ENCODE data around the gene ZMAT5. TPM values are rescaled to one million over a fixed set of nuclear protein-coding genes. Genes with fewer than 3 reads are reported as not detected.
A peak's percentile ranks its signal among the peaks of the same experiment; 100 is the strongest.

ZMAT5 gene
- total and polyA plus RNA-seq, 2 of the 13 experiments (the other 11 are each of a cell fraction or from before 2014, with no cell fraction given), result 20.7 to 27.8 TPM

DNA sequence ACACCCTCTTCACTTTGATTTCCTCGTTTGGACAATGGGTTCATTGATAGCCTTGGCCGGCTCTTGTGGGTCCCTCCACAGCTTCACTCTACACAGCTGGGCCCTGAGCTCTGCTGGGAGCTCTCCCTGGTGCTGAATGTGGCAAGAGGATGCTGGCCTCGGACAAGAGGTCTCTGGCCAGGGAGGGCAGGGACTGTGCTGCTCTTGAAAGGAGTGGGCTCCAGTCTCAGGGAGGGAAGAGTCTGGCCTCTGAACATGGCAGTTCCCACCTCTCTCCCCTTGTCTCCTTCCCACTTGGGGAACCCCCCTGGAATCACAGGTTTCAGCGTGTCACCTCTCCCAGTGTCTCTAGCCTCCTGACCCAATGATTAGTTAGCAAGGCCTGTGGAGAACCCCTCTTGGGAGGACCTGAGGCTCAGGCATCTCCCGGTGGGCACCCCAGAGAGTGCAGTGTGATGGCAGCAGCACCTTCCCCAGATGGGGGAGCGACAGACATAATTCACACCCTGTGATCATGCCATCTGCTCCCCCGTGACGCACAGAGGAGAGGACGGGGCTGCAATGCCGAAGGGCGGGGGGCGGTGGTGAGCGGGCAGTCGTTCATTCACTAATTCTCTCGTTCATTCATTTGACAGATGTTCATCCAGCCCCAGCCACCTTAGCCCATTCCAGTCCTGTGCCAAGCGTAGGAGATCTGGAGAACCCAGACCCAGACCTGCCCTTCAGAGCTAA, 49.8 kb downstream of the ZMAT5 start (continued):
- TF ChIP-seq ZNF432 (CRISPR knock-in tag; IDR thresholded peaks at IDR 0.05; ENCODE audit: borderline replicate concordance) (no peak), ISL2 (CRISPR knock-in tag; IDR thresholded peaks at IDR 0.05) (no peak), NBN (conservative IDR thresholded peaks at IDR 0.05) (no peak), SIX1 (CRISPR knock-in tag; IDR thresholded peaks at IDR 0.05; ENCODE audit: borderline replicate concordance) (peak; percentile 56; the same call in 1 of the 2 replicates), ZNF616 (CRISPR knock-in tag; IDR thresholded peaks at IDR 0.05; ENCODE audit: low read depth) (peak; percentile 77), CREM (IDR thresholded peaks at IDR 0.05) (no peak), CREM (CRISPR knock-in tag; IDR thresholded peaks at IDR 0.05) (no peak), MTF1 (CRISPR knock-in tag; IDR thresholded peaks at IDR 0.05) (peak; percentile 83; the same call in 1 of the 2 replicates), NFIC (IDR thresholded peaks at IDR 0.05; ENCODE audit: low read length) (no peak), MTA1 (CRISPR knock-in tag; IDR thresholded peaks at IDR 0.05; ENCODE audit: borderline replicate concordance) (no peak), SNAI1 (CRISPR knock-in tag; IDR thresholded peaks at IDR 0.05; ENCODE audit: borderline replicate concordance) (peak; percentile 60; the same call in 1 of the 2 replicates), SOX6 (IDR thresholded peaks at IDR 0.05) (no peak), SOX6 (CRISPR knock-in tag; IDR thresholded peaks at IDR 0.05) (no peak), ERF (CRISPR knock-in tag; IDR thresholded peaks at IDR 0.05) (peak; percentile 96), ZNF782 (CRISPR knock-in tag; IDR thresholded peaks at IDR 0.05; ENCODE audit: borderline replicate concordance) (no peak), ZNF788 (CRISPR knock-in tag; IDR thresholded peaks at IDR 0.05; ENCODE audit: borderline replicate concordance) (no peak), NFATC3 (CRISPR knock-in tag; IDR thresholded peaks at IDR 0.05) (no peak), ZBTB49 (CRISPR knock-in tag; IDR thresholded peaks at IDR 0.05; ENCODE audit: borderline replicate concordance) (peak; percentile 97), CENPX (CRISPR knock-in tag; IDR thresholded peaks at IDR 0.05) (no peak), CBFB (CRISPR knock-in tag; IDR thresholded peaks at IDR 0.05) (peak; percentile 49; the same call in 1 of the 2 replicates)
- TF ChIP-seq, protein P1, sequence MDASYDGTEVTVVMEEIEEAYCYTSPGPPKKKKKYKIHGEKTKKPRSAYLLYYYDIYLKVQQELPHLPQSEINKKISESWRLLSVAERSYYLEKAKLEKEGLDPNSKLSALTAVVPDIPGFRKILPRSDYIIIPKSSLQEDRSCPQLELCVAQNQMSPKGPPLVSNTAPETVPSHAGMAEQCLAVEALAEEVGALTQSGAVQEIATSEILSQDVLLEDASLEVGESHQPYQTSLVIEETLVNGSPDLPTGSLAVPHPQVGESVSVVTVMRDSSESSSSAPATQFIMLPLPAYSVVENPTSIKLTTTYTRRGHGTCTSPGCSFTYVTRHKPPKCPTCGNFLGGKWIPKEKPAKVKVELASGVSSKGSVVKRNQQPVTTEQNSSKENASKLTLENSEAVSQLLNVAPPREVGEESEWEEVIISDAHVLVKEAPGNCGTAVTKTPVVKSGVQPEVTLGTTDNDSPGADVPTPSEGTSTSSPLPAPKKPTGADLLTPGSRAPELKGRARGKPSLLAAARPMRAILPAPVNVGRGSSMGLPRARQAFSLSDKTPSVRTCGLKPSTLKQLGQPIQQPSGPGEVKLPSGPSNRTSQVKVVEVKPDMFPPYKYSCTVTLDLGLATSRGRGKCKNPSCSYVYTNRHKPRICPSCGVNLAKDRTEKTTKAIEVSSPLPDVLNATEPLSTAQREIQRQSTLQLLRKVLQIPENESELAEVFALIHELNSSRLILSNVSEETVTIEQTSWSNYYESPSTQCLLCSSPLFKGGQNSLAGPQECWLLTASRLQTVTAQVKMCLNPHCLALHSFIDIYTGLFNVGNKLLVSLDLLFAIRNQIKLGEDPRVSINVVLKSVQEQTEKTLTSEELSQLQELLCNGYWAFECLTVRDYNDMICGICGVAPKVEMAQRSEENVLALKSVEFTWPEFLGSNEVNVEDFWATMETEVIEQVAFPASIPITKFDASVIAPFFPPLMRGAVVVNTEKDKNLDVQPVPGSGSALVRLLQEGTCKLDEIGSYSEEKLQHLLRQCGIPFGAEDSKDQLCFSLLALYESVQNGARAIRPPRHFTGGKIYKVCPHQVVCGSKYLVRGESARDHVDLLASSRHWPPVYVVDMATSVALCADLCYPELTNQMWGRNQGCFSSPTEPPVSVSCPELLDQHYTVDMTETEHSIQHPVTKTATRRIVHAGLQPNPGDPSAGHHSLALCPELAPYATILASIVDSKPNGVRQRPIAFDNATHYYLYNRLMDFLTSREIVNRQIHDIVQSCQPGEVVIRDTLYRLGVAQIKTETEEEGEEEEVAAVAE (CRISPR knock-in tag; IDR thresholded peaks at IDR 0.05; ENCODE audit: borderline replicate concordance), result peak; percentile 91
- TF ChIP-seq, protein P2, sequence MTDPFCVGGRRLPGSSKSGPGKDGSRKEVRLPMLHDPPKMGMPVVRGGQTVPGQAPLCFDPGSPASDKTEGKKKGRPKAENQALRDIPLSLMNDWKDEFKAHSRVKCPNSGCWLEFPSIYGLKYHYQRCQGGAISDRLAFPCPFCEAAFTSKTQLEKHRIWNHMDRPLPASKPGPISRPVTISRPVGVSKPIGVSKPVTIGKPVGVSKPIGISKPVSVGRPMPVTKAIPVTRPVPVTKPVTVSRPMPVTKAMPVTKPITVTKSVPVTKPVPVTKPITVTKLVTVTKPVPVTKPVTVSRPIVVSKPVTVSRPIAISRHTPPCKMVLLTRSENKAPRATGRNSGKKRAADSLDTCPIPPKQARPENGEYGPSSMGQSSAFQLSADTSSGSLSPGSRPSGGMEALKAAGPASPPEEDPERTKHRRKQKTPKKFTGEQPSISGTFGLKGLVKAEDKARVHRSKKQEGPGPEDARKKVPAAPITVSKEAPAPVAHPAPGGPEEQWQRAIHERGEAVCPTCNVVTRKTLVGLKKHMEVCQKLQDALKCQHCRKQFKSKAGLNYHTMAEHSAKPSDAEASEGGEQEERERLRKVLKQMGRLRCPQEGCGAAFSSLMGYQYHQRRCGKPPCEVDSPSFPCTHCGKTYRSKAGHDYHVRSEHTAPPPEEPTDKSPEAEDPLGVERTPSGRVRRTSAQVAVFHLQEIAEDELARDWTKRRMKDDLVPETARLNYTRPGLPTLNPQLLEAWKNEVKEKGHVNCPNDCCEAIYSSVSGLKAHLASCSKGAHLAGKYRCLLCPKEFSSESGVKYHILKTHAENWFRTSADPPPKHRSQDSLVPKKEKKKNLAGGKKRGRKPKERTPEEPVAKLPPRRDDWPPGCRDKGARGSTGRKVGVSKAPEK (CRISPR knock-in tag; IDR thresholded peaks at IDR 0.05; ENCODE audit: borderline replicate concordance), result no peak
